ENCODE measurements around the gene THSD4.

- no peak for TF ChIP-seq SP1 (CRISPR knock-in tag; IDR thresholded peaks at IDR 0.05)
- no peak for TF ChIP-seq ATF2 (CRISPR knock-in tag; IDR thresholded peaks at IDR 0.05)
- no peak for TF ChIP-seq HIVEP1 (CRISPR knock-in tag; IDR thresholded peaks at IDR 0.05)
- no peak for TF ChIP-seq HDGF (IDR thresholded peaks at IDR 0.05)
- no peak for TF ChIP-seq ELK1 (CRISPR knock-in tag; IDR thresholded peaks at IDR 0.05)
- TF ChIP-seq NBN (IDR thresholded peaks at IDR 0.05; ENCODE audit: low read depth): no peak
- TF ChIP-seq ESRRA (IDR thresholded peaks at IDR 0.05; ENCODE audit: borderline replicate concordance, low read depth): no peak
- TF ChIP-seq ZNF274 (IDR thresholded peaks at IDR 0.05; ENCODE audit: borderline replicate concordance, low read depth, low read length): no peak
- TF ChIP-seq, protein P1, sequence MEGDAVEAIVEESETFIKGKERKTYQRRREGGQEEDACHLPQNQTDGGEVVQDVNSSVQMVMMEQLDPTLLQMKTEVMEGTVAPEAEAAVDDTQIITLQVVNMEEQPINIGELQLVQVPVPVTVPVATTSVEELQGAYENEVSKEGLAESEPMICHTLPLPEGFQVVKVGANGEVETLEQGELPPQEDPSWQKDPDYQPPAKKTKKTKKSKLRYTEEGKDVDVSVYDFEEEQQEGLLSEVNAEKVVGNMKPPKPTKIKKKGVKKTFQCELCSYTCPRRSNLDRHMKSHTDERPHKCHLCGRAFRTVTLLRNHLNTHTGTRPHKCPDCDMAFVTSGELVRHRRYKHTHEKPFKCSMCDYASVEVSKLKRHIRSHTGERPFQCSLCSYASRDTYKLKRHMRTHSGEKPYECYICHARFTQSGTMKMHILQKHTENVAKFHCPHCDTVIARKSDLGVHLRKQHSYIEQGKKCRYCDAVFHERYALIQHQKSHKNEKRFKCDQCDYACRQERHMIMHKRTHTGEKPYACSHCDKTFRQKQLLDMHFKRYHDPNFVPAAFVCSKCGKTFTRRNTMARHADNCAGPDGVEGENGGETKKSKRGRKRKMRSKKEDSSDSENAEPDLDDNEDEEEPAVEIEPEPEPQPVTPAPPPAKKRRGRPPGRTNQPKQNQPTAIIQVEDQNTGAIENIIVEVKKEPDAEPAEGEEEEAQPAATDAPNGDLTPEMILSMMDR (IDR thresholded peaks at IDR 0.05 in 2 of 3, conservative IDR thresholded peaks at IDR 0.05 in 1 of 3; ENCODE audit: insufficient read depth in 2 of 3, low read depth in 1 of 3, low read length in 3 of 3): no peak
- TF ChIP-seq POLR2A (conservative IDR thresholded peaks at IDR 0.05): no peak
- TF ChIP-seq HNRNPUL1 (IDR thresholded peaks at IDR 0.05; ENCODE audit: low read length): no peak
- TF ChIP-seq ZNF23 (CRISPR knock-in tag; IDR thresholded peaks at IDR 0.05): no peak
- TF ChIP-seq STAG1 (CRISPR knock-in tag; IDR thresholded peaks at IDR 0.05; ENCODE audit: borderline replicate concordance): no peak
- no peak for TF ChIP-seq ILF3 (IDR thresholded peaks at IDR 0.05; ENCODE audit: borderline replicate concordance)
Observed at GRCh38 chr15:71713191-71713809, 598.0 kb downstream of the THSD4 start.
